ENCODE results near the gene UBE4B.
"Not testable (repeated sequence)": the region's sequence is repeated elsewhere in the genome, so short reads cannot be mapped to it uniquely, and the experiment has no call there.

Gene UBE4B

GRCh38 chr1:10074059-10074851 is 41.5 kb downstream of the UBE4B start:
- peak; percentile 73 to 79 for DNase-seq

- no peak for DNase-seq
Measured at GRCh38 chr1:10074852-10075730, 42.3 kb downstream of the UBE4B start.

DNA sequence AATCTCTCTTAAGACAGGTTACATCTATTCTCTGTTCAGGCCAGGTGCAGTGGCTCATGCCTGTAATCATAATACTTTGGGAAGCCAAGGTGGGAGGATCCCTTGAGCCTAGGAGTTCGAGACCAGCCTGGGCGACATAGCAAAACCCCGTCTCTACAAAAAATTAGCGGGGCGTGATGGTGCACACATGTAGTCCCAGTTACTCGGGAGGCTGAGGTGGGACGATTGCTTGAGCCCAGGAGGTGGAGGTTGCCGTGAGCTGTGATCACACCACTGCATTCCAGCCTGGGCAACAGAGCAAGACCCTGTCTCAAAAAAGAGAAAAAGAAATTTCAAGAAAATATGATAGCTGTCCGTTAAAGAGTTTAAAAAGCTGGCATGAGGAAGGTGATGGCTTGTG is 43.0 kb downstream of the UBE4B start:
- no peak for DNase-seq

DNA sequence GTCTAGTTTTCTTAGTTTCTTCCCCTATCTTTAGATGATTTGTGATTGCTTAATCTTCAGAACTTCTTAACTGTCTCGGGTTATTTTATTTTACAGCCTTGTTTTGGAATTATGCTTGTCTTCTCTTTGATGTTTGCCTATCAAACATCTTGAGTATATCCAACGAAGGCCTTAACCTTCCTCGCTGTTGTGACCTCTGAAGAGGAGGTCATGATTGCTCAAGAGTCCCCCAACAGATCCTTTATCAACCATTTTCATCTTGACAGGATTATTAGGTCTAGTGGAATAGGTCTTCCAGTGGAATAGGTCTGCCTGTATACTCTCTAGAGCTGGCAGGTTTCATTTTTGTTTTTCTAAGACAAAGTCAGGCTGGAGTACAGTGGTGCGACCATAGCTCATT is 45.7 kb downstream of the UBE4B start:
- DNase-seq = no peak

DNA sequence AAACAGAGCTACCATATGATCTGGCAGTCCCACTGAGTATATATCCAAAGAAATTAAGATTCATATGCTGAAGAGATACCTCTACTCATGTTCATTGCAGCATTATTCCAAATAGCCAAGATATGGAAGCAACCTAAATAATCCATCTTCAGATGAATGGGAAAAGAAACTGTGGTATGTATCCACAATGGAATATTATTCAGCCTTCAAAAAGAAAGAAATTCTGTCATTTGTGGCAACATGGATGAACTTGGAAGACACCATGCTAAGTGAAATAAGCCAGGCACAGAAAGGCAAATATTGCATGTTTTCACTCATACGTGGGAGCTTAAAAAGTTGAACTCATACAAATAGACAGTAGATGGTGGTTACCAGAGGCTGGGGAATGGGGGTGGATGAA is 47.8 kb downstream of the UBE4B start:
- no peak for DNase-seq

GRCh38 chr1:10082785-10083479 is 50.2 kb downstream of the UBE4B start:
- no peak for DNase-seq

- DNase-seq = no peak
Measured at GRCh38 chr1:10084045-10084444, 51.3 kb downstream of the UBE4B start.

DNA sequence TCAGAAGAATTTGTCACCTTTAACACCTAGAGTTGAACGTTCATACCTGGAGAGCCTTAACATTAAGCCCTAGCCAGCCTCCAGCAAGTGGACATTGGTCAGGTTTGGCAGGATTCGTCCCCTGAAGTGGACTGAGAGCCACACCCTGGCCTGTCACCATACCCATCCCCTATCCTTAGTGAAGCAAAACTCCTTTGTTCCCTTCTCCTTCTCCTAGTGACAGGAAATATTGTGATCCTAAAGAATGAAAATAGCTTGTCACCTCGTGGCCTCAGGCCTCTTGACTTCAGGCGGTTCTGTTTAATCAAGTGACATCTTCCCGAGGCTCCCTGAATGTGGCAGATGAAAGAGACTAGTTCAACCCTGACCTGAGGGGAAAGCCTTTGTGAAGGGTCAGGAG is 52.3 kb downstream of the UBE4B start:
- DNase-seq = no peak

GRCh38 chr1:10087210-10087609 is 54.5 kb downstream of the UBE4B start:
- no peak for DNase-seq

DNA sequence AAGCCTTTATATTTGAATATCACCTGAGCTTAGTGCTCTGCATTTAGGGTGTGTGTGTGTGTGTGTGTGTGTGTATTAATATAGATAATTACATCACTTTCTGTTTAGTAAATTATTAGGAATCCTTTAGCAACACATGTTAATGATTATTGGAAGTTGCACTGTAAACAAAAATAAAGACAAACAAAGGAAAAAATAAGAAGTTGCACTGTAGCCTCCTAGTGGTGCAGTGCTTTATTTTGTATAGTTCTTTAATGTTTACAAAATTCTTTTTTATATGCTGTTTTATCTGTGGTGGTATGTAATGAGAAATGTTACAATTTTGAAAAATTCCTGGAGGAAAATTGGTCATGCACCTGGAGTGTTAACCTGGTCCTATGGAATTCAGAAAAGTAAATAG is 69.2 kb downstream of the UBE4B start:
- no peak for DNase-seq

DNA sequence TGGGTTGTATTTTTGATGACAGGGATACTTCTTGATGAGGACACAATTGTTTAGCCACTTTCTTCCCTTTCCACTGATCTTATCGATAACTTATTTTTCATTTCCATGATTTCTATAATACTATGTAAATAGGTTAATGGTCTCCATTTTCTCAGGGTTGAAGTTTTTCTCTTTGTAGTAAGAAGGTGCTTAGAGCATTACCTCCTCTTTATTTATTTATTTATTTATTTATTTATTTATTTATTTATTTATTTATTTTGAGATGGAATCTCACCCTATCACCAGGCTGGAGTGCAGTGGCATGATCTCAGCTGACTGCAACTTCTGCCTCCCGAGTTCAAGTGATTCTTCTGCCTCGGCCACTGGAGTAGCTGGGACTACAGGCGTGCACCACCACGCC is 70.4 kb downstream of the UBE4B start:
- no peak for DNase-seq

GRCh38 chr1:10104834-10105233 is 72.1 kb downstream of the UBE4B start:
- DNase-seq = no peak

GRCh38 chr1:10105484-10105883 is 72.7 kb downstream of the UBE4B start:
- no peak for DNase-seq

DNA sequence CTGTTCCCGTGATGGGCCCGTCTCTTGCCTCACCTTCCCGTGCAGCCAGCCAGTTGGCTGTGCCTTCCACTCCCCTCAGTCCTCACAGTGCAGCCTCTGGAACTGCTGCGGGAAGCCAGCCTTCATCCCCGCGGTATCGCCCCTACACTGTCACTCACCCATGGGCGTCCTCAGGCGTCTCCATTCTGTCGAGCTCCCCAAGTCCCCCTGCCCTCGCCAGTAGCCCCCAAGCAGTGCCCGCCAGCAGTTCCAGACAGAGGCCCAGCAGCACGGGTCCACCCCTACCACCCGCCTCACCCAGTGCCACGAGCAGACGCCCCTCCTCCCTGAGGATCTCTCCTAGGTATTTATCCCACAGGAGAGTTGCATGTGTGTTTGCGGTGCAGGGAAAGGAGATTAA is 73.5 kb downstream of the UBE4B start:
- no peak for DNase-seq

- DNase-seq = no peak
Measured at GRCh38 chr1:10106756-10107475, 74.2 kb downstream of the UBE4B start.

DNA sequence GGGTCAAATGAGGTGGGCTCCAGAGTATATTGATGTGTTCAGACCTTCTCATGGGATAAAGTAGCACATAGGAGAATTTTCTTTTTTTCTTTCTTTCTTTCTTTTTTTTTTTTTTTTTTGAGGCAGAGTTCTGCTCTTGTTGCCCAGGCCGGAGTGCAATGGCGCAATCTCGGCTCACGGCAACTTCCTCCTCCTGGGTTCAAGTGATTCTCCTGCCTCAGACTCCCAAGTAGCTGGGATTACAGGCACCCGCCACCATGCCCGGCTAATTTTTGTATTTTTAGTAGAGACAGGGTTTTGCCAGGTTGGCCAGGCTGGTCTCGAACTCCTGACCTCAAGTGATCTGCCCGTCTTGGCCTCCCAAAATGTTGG is 74.7 kb downstream of the UBE4B start:
- not testable (repeated sequence) for DNase-seq

DNA sequence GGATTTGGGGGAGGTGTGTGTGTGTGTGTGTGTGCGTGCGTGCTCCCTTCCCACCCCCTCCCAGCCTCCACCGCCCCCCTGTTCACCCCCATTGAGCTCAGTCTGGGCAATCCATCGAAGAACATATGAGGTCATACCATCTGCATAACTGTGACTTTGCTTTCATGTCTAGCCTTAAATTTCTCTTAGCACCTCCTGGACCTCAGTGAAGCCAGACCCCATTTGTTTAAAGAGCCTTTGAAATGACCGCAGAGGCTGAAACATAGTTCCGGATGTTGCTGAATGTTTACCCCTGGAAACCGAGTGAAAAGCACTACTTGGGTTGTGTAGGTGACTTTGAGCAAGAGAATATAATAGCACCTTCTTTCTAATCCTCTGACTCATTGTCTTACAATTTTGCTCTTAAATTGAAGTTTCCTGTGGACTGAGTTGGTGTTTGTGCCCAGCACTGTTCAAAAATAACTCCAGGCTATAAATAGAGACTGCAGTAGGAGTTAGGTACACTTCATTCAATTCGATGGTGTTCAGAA is 75.4 kb downstream of the UBE4B start:
- DNase-seq = no peak

DNA sequence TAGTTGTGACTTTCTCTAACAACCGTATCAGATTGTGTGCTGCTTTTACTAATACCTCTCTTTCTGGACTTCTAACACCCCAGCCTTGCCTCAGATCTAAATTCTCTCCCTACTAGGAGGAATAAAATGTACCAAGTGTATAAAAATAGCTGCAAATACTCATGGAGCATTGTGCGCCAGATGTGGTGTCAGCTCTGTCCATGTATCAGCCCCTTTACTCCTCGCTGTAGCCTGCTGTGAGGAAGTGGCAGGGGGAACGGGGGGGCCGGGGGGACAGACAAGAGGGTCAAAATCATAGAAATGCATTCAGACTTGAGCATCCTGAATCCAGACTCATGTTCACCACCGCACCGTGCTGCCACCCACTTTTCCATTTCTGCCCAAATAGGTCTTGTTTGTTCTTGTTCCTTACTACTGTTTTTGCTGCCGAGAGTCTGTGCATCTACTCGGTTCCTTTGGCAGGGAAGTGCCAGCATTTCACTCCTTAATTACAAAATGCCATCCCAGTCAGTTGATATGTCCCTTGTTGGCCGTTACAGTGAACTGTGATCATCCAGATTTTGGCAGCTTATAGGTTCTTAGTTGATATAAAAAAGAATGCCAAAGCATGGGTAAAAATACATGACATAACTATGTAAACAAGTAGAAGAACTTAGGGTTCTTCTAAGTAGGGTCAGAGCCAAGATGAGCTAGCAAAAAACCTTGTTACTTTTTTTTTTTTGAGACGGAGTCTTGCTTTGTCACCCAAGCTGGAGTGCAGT is 76.4 kb downstream of the UBE4B start:
- no peak for DNase-seq

DNA sequence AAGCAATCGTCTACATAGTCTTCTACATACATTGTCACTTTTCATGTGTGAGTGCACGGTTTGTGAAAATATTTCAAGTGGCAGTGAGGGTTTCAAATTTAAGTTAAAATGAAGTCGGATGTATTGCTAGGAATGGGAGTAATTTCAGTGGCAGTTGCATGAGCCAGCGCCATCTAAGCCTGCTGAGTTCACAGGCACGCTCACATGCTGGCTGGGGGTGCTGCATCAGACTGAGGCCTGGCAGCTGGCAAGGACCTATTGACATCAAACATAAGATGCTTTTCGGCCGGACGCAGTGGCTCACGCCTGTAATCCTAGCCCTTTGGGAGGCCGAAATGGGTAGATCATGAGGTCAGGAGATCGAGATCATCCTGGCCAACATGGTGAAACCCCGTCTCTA is 80.7 kb downstream of the UBE4B start:
- DNase-seq = no peak

GRCh38 chr1:10114746-10115145 is 82.0 kb downstream of the UBE4B start:
- no peak for DNase-seq

- no peak for DNase-seq
Measured at GRCh38 chr1:10117132-10117531, 84.4 kb downstream of the UBE4B start.

DNA sequence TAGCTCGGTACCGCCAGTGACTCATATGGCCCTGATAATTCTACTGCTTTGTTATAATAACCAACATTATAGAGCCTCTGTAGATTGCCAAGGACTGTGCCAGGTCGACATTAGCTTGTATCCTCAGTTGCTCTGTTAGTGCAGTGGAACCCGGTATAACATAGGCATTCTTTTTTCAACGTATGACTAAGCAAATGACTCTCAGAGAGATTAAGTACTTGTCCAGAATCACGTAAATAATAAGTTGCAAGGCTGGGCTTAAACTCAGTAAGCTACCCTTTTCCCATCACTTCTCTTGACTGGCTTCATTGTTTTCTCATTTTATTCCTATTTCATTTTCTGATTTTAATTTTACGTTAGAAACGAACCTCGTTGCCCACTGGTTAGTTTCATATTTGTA is 85.1 kb downstream of the UBE4B start:
- DNase-seq = no peak
